ENCODE results near the gene TLDC2. TPM values are rescaled to one million over a fixed set of nuclear protein-coding genes. Genes with fewer than 3 reads are reported as not detected.
"Not testable (repeated sequence)": the region's sequence is repeated elsewhere in the genome, so short reads cannot be mapped to it uniquely, and the experiment has no call there.

The TLDC2 gene
- total RNA-seq, 1 donor, result not detected

- no peaks in the 10 kb centered on the region for H4K20me1 ChIP-seq (ENCODE audit: insufficient read depth, low read length)
- no peaks in the 10 kb centered on the region for H3K27me3 ChIP-seq (ENCODE audit: insufficient read depth, low read length)
- no peaks in the 10 kb centered on the region for H3K36me3 ChIP-seq (ENCODE audit: insufficient read depth, low read length)
- no peak overlapping the region for H3K4me3 ChIP-seq (ENCODE audit: insufficient read depth, low read length)
- no peaks in the 10 kb centered on the region for H3K79me2 ChIP-seq (ENCODE audit: insufficient read depth, low read length)
- H3K27ac ChIP-seq (ENCODE audit: low read depth, low read length), result no peak overlapping the region
- H3K4me1 ChIP-seq (ENCODE audit: insufficient read depth, low read length), result peaks cover 3% of the 10 kb centered on the region
- no peak for TF ChIP-seq CTCF (IDR thresholded peaks at IDR 0.05; ENCODE audit: extremely low read depth, low read depth, low read length)
- no peak overlapping the region for H2AFZ ChIP-seq (ENCODE audit: low read length)
- H3K4me2 ChIP-seq (ENCODE audit: insufficient read depth, low read length), result no peak overlapping the region
- no peaks in the 10 kb centered on the region for H3K9me3 ChIP-seq (ENCODE audit: low read depth, low read length)
- no peak for DNase-seq (ENCODE audit: insufficient read length, low spot score, missing footprints)
These were observed 60.4 kb downstream of the TLDC2 start for GRCh38 chr20:36936341-36936740.

GRCh38 chr20:36936761-36937401 lies 60.9 kb downstream of the TLDC2 start:
- not testable (repeated sequence) for H3K4me1 ChIP-seq (ENCODE audit: insufficient read depth, low read length); H4K20me1 ChIP-seq (ENCODE audit: insufficient read depth, low read length); H3K9me3 ChIP-seq (ENCODE audit: low read depth, low read length); H3K36me3 ChIP-seq (ENCODE audit: insufficient read depth, low read length); H2AFZ ChIP-seq (ENCODE audit: low read length); H3K79me2 ChIP-seq (ENCODE audit: insufficient read depth, low read length); H3K27me3 ChIP-seq (ENCODE audit: insufficient read depth, low read length); H3K4me2 ChIP-seq (ENCODE audit: insufficient read depth, low read length); H3K4me3 ChIP-seq (ENCODE audit: insufficient read depth, low read length); DNase-seq (ENCODE audit: insufficient read length, low spot score, missing footprints); H3K27ac ChIP-seq (ENCODE audit: low read depth, low read length)

GRCh38 chr20:36937402-36937770 lies 61.4 kb downstream of the TLDC2 start:
- no peak for DNase-seq (ENCODE audit: insufficient read length, low spot score, missing footprints)
- TF ChIP-seq CTCF (IDR thresholded peaks at IDR 0.05; ENCODE audit: extremely low read depth, low read depth, low read length), result no peak
- H3K27me3 ChIP-seq (ENCODE audit: insufficient read depth, low read length), result no peaks in the 10 kb centered on the region

GRCh38 chr20:36941401-36941835 lies 65.5 kb downstream of the TLDC2 start:
- Histone ChIP-seq H3K9me3 (ENCODE audit: low read depth, low read length) (no peaks in the 10 kb centered on the region), H3K79me2 (ENCODE audit: insufficient read depth, low read length) (no peaks in the 10 kb centered on the region), H3K4me2 (ENCODE audit: insufficient read depth, low read length) (no peak overlapping the region), H3K27ac (ENCODE audit: low read depth, low read length) (no peak overlapping the region), H3K36me3 (ENCODE audit: insufficient read depth, low read length) (no peaks in the 10 kb centered on the region), H2AFZ (ENCODE audit: low read length) (no peak overlapping the region), H4K20me1 (ENCODE audit: insufficient read depth, low read length) (no peaks in the 10 kb centered on the region), H3K4me3 (ENCODE audit: insufficient read depth, low read length) (no peak overlapping the region), H3K4me1 (ENCODE audit: insufficient read depth, low read length) (no peaks in the 10 kb centered on the region), H3K27me3 (ENCODE audit: insufficient read depth, low read length) (no peaks in the 10 kb centered on the region)
- peak; percentile 32 for DNase-seq (ENCODE audit: insufficient read length, low spot score, missing footprints)
- no peak for TF ChIP-seq CTCF (IDR thresholded peaks at IDR 0.05; ENCODE audit: extremely low read depth, low read depth, low read length)

More at GRCh38 chr20:36937402-36937770, 61.4 kb downstream of the TLDC2 start:
- no peak overlapping the region for H2AFZ ChIP-seq (ENCODE audit: low read length)
- no peaks in the 10 kb centered on the region for H3K79me2 ChIP-seq (ENCODE audit: insufficient read depth, low read length)
- H3K9me3 ChIP-seq (ENCODE audit: low read depth, low read length), result no peaks in the 10 kb centered on the region
- no peaks in the 10 kb centered on the region for H3K36me3 ChIP-seq (ENCODE audit: insufficient read depth, low read length)
- peaks cover 3% of the 10 kb centered on the region for H3K4me1 ChIP-seq (ENCODE audit: insufficient read depth, low read length)
- no peak overlapping the region for H3K4me2 ChIP-seq (ENCODE audit: insufficient read depth, low read length)
- H3K4me3 ChIP-seq (ENCODE audit: insufficient read depth, low read length), result no peak overlapping the region
- H4K20me1 ChIP-seq (ENCODE audit: insufficient read depth, low read length), result no peaks in the 10 kb centered on the region
- H3K27ac ChIP-seq (ENCODE audit: low read depth, low read length), result no peak overlapping the region

Other genes with a start within 250 kb of the TLDC2 start
- gene SLA2, start 229.9 kb upstream of the TLDC2 start, total RNA-seq, result under 0.01 and 0.36 TPM in 2 replicates
- gene NDRG3, start 130.0 kb upstream of the TLDC2 start, total RNA-seq, result 26.4 and 31.2 TPM in 2 replicates
- 8.0 and 9.7 TPM in 2 replicates for gene DSN1, start 102.4 kb upstream of the TLDC2 start, total RNA-seq
- 30.4 and 32.6 TPM in 2 replicates for gene SAMHD1, start 75.6 kb downstream of the TLDC2 start, total RNA-seq
- 8.8 and 9.8 TPM in 2 replicates for gene RBL1, start 219.9 kb downstream of the TLDC2 start, total RNA-seq

Measured in osteoblast (primary cell).